Posterior cingulate gyrus (tissue), 11 donors: ENCODE results near the gene TNNT1.

ENCODE experiments used
- DNase-seq, 10 donors: peaks; one replicate each; pipeline versions ENCODE4 v3.0.0 to v3.0.0-alpha.2; 2020 to 2021; ENCODE audit warnings: mixed read lengths in 3 of 10
- intact Hi-C: fragments of 100-400 bp; cut with DNase I; formaldehyde crosslinking; loops from one replicate; pipeline ENCODE4 v1.15.1; 2023

TNNT1 gene

GRCh38 chr19:55146705-55147273 is 2.2 kb downstream of the TNNT1 start:
- DNase-seq, result no peak
- intact Hi-C loops, result no loop called here

GRCh38 chr19:55146078-55146704 is 2.8 kb downstream of the TNNT1 start:
- intact Hi-C loops, result no loop called here
- no peak for DNase-seq

- intact Hi-C loops, result no loop called here
- DNase-seq, result no peak
These were observed 3.8 kb downstream of the TNNT1 start for GRCh38 chr19:55145232-55145631.

GRCh38 chr19:55141696-55142095 is 7.3 kb downstream of the TNNT1 start:
- intact Hi-C loops, result loop anchor here (1.0 kb wide), 2 partner anchors 277 to 363 kb away; no protein-coding TSS in a partner anchor
- DNase-seq, result no peak

GRCh38 chr19:55137915-55138314 is 11.1 kb downstream of the TNNT1 start:
- DNase-seq, result no peak
- intact Hi-C loops, result no loop called here

GRCh38 chr19:55136399-55137102 is 12.5 kb downstream of the TNNT1 start:
- DNase-seq, result no peak
- intact Hi-C loops, result no loop called here

- no peak for DNase-seq
- intact Hi-C loops, result no loop called here
These were observed 14.3 kb downstream of the TNNT1 start for GRCh38 chr19:55134736-55135135.

GRCh38 chr19:55133639-55134444 is 15.2 kb downstream of the TNNT1 start:
- intact Hi-C loops, result no loop called here
- no peak for DNase-seq

GRCh38 chr19:55132453-55133129 is 16.4 kb downstream of the TNNT1 start:
- DNase-seq, result no peak
- intact Hi-C loops, result no loop called here

- intact Hi-C loops, result no loop called here
- no peak for DNase-seq
These were observed 17.6 kb downstream of the TNNT1 start for GRCh38 chr19:55131421-55131820.

- intact Hi-C loops, result no loop called here
These were observed 30.0 kb downstream of the TNNT1 start for GRCh38 chr19:55119053-55119452.

GRCh38 chr19:55118401-55118991 is 30.5 kb downstream of the TNNT1 start:
- peak in 9 of 10 donors; percentile 64 to 96 (median 73) for DNase-seq
- intact Hi-C loops, result no loop called here

More at GRCh38 chr19:55119053-55119452, 30.0 kb downstream of the TNNT1 start:
- no peak for DNase-seq

GRCh38 chr19:55117663-55118391 is 31.2 kb downstream of the TNNT1 start:
- intact Hi-C loops, result no loop called here
- peak; percentile 98 to 100 (median 99) for DNase-seq

GRCh38 chr19:55116859-55117662 is 31.9 kb downstream of the TNNT1 start, which contains the start of gene PPP1R12C:
Gene PPP1R12C, minus strand, starts transcription at chr19:55117637. Its CDS starts 94 bp downstream, at chr19:55117543.
- peak in 1 of 10 donors; percentile 86 for DNase-seq
- intact Hi-C loops, result loop anchor here (1.0 kb wide), 1 partner anchor 29 kb away; no protein-coding TSS in a partner anchor

- intact Hi-C loops, result loop anchor here (1.0 kb wide), 1 partner anchor 28 kb away; no protein-coding TSS in a partner anchor
- peak; percentile 69 to 97 (median 80) for DNase-seq
These were observed 32.7 kb downstream of the TNNT1 start for GRCh38 chr19:55116232-55116858.

GRCh38 chr19:55115446-55116065 is 33.5 kb downstream of the TNNT1 start:
- intact Hi-C loops, result loop anchor here (1.0 kb wide), 1 partner anchor 27 kb away; no protein-coding TSS in a partner anchor
- peak in 3 of 10 donors; percentile 29 to 100 (median 49) for DNase-seq

- intact Hi-C loops, result no loop called here
- DNase-seq, result peak in 1 of 10 donors; percentile 38
These were observed 34.4 kb downstream of the TNNT1 start for GRCh38 chr19:55114566-55115145.
